GM06990 (cell line): Measurements from ENCODE around the gene C1orf21.

ENCODE experiments used
- DNase-seq: peaks from one replicate; pipeline ENCODE4 v3.0.0-alpha.2; 2011; ENCODE audit not compliant: insufficient read length; ENCODE audit errors: extremely low read depth
- H3K27me3 ChIP-seq: replicated peaks from 2 replicates; pipeline ENCODE4 v1.6.0; 2011; ENCODE audit warnings: low read length; ENCODE audit not compliant: control insufficient read depth, insufficient read depth
- H3K36me3 ChIP-seq: 2 replicates; pipeline ENCODE4 v1.5.1; 2011; ENCODE audit warnings: low read length; ENCODE audit not compliant: control insufficient read depth, insufficient read depth
- H3K4me3 ChIP-seq: replicated peaks from 2 replicates; pipeline ENCODE4 v1.5.1; 2011; ENCODE audit warnings: low read depth, mild to moderate bottlenecking, control low read depth, low read length
- CTCF ChIP-seq: IDR thresholded peaks from 2 replicates; pipeline ENCODE4 v1.5.1; 2011; ENCODE audit warnings: low read length, control low read depth, mild to moderate bottlenecking, inconsistent platforms; ENCODE audit not compliant: insufficient read depth, poor library complexity, severe bottlenecking

C1orf21 gene

GRCh38 chr1:184635347-184635979 is 248.6 kb downstream of the C1orf21 start:
- DNase-seq, result no peak
- no peaks in the 10 kb centered on the region for H3K36me3 ChIP-seq
- no peak for TF ChIP-seq CTCF

GRCh38 chr1:184635980-184636431 is 249.2 kb downstream of the C1orf21 start:
- H3K27me3 ChIP-seq, result no peaks in the 10 kb centered on the region
- H3K36me3 ChIP-seq, result no peaks in the 10 kb centered on the region
- TF ChIP-seq CTCF, result no peak
- no peak overlapping the region for H3K4me3 ChIP-seq
- no peak for DNase-seq

More at GRCh38 chr1:184635347-184635979, 248.6 kb downstream of the C1orf21 start:
- no peak overlapping the region for H3K4me3 ChIP-seq
- no peaks in the 10 kb centered on the region for H3K27me3 ChIP-seq

GRCh38 chr1:184637664-184638240 is 250.9 kb downstream of the C1orf21 start:
- H3K27me3 ChIP-seq, result no peaks in the 10 kb centered on the region
- H3K36me3 ChIP-seq, result no peaks in the 10 kb centered on the region
- no peak for TF ChIP-seq CTCF
- DNase-seq, result no peak
- H3K4me3 ChIP-seq, result no peak overlapping the region

- H3K4me3 ChIP-seq, result no peak overlapping the region
- no peaks in the 10 kb centered on the region for H3K36me3 ChIP-seq
- H3K27me3 ChIP-seq, result no peaks in the 10 kb centered on the region
- TF ChIP-seq CTCF, result no peak
- DNase-seq, result no peak
Observed at GRCh38 chr1:184639205-184639604, 252.4 kb downstream of the C1orf21 start.

- no peak for TF ChIP-seq CTCF
- no peak for DNase-seq
- H3K4me3 ChIP-seq, result no peak overlapping the region
- no peaks in the 10 kb centered on the region for H3K27me3 ChIP-seq
- no peaks in the 10 kb centered on the region for H3K36me3 ChIP-seq
Observed at GRCh38 chr1:184640505-184640904, 253.7 kb downstream of the C1orf21 start.
